Uterus (tissue), 2 donors: ENCODE data around the gene FANCC.

Experiments used
- POLR2A ChIP-seq, 2 donors: fragments of 450-650 bp; IDR thresholded peaks; one replicate each; pipeline ENCODE4 v1.6.1; 2016; ENCODE audit warnings: antibody characterized with exemption in 2 of 2, mild to moderate bottlenecking in 1 of 2, moderate library complexity in 1 of 2
- TF ChIP-seq, protein P1 (sequence below), 4 experiments: fragments of 200-600 bp in 2 of 4; fragments of 450-650 bp in 2 of 4; sonication (generic) in 2 of 4; IDR thresholded peaks; one replicate each; pipeline ENCODE4 v1.5.1; 2016 to 2019; ENCODE audit warnings: antibody characterized with exemption in 4 of 4, mild to moderate bottlenecking in 2 of 4, moderate library complexity in 1 of 4

DNA sequence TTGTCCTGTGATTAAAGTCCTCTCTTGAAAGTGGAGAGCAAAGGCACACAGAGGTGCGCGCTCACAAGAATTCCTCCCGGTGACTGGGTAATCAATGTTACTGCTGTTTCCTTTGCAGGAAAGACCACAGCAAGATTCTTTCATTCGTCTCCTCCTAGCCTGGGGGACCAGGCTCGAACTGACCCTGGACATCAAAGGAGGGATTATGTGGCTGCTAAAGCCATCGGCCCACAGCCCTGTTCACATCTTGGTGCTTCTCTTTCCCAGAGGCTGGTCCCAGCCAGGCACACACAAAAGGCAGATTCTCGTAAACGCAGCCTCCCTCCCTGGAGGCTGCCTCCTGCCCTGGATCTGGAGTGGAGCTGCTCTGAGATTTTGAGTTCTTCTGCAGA lies 230.9 kb downstream of the FANCC start:
- TF ChIP-seq, protein P1, sequence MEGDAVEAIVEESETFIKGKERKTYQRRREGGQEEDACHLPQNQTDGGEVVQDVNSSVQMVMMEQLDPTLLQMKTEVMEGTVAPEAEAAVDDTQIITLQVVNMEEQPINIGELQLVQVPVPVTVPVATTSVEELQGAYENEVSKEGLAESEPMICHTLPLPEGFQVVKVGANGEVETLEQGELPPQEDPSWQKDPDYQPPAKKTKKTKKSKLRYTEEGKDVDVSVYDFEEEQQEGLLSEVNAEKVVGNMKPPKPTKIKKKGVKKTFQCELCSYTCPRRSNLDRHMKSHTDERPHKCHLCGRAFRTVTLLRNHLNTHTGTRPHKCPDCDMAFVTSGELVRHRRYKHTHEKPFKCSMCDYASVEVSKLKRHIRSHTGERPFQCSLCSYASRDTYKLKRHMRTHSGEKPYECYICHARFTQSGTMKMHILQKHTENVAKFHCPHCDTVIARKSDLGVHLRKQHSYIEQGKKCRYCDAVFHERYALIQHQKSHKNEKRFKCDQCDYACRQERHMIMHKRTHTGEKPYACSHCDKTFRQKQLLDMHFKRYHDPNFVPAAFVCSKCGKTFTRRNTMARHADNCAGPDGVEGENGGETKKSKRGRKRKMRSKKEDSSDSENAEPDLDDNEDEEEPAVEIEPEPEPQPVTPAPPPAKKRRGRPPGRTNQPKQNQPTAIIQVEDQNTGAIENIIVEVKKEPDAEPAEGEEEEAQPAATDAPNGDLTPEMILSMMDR (IDR thresholded peaks at IDR 0.05): no peak
- TF ChIP-seq POLR2A (IDR thresholded peaks at IDR 0.05): no peak
